HCT116 (cell line): ENCODE results near the gene ZBTB5. TPM values are rescaled to one million over a fixed set of nuclear protein-coding genes. Genes with fewer than 3 reads are reported as not detected.
A peak's percentile ranks its signal among the peaks of the same experiment; 100 is the strongest.
"Not testable (repeated sequence)": the region's sequence is repeated elsewhere in the genome, so short reads cannot be mapped to it uniquely, and the experiment has no call there.

Source experiments
- ATAC-seq: fragments of 200-7000 bp; cut with Tn5 transposase; 2 replicates; pipeline ENCODE4 v1.9.1; 2020; ENCODE audit warnings: mild to moderate bottlenecking, moderate library complexity
- BruUV-seq: library from RNA; stranded (reverse); fragments of 400-500 nt; replicated peaks from 2 replicates; lab custom pipeline; 2021; lab: Mats Ljungman, UMichigan
- CTCF ChIA-PET: fragments of 300-600 bp; sonication (Branson Sonifier 250); formaldehyde crosslinking; loops from one replicate; lab custom pipeline; 2021; ENCODE audit warnings: antibody characterized with exemption; lab: Charles Lee
- POLR2A ChIA-PET: fragments of 300-600, 350-600 bp; sonication (Branson Sonifier 250); formaldehyde crosslinking; loops from one replicate; lab custom pipeline; 2021; ENCODE audit warnings: antibody characterized with exemption; lab: Charles Lee
- RAD21 ChIA-PET, 2 experiments: fragments of 300-600 bp; sonication (Branson Sonifier 250); formaldehyde crosslinking; loops; one replicate each; lab custom pipeline; 2023; ENCODE audit warnings: low total read pairs in 2 of 2; ENCODE audit not compliant: uncharacterized antibody in 2 of 2, unreplicated experiment in 2 of 2, low non-redundant PET in 1 of 2; lab: Charles Lee
- DNase-seq: peaks from one replicate; pipeline ENCODE4 v3.0.0-alpha.2; 2010; ENCODE audit warnings: low read depth, low spot score
- H2AFZ ChIP-seq: fragments of 200-600 bp; shearing (Covaris generic), sonication (generic); 2 replicates; pipeline ENCODE4 v1.6.1; 2017; ENCODE audit warnings: low read depth, mixed run types, mixed read lengths, antibody characterized with exemption, low read length; ENCODE audit not compliant: poor library complexity, severe bottlenecking
- H3K27ac ChIP-seq: 2 replicates; pipeline ENCODE4 v1.5.1; 2012; ENCODE audit warnings: low read depth, low read length
- H3K27me3 ChIP-seq: fragments of 200-600 bp; sonication (generic); 2 replicates; pipeline ENCODE4 v1.6.1; 2016; ENCODE audit warnings: mixed run types, low read length, mixed read lengths; ENCODE audit not compliant: insufficient read depth
- H3K36me3 ChIP-seq, 2 experiments: fragments of 200-500 bp in 1 of 2; fragments of 200-600 bp in 1 of 2; sonication (Bioruptor generic) in 1 of 2; sonication (generic) in 1 of 2; 2 replicates each; pipeline versions ENCODE4 v1.5.1 to v1.6.1; 2014 to 2016; ENCODE audit warnings: low read length in 2 of 2, inconsistent platforms in 1 of 2, mixed read lengths in 1 of 2, mixed run types in 1 of 2; ENCODE audit not compliant: insufficient read depth in 2 of 2, control insufficient read depth in 1 of 2
- H3K4me1 ChIP-seq, 2 experiments: fragments of 200-600 bp in 1 of 2; sonication (generic) in 1 of 2; 2 replicates each; pipeline versions ENCODE4 v1.5.1 to v1.6.1; 2012 to 2017; ENCODE audit warnings: low read length in 2 of 2, inconsistent platforms in 1 of 2, mild to moderate bottlenecking in 1 of 2, mixed read lengths in 1 of 2, mixed run types in 1 of 2, moderate library complexity in 1 of 2; ENCODE audit not compliant: insufficient read depth in 2 of 2, control insufficient read depth in 1 of 2
- H3K4me2 ChIP-seq: fragments of 200-600 bp; sonication (generic); 2 replicates; pipeline ENCODE4 v1.6.1; 2017; ENCODE audit warnings: mixed run types, low read length, mixed read lengths
- H3K4me3 ChIP-seq, 2 experiments: fragments of 200-600 bp in 1 of 2; sonication (generic) in 1 of 2; replicated peaks in 1 of 2; 2 replicates each; pipeline ENCODE4 v1.5.1; 2011 to 2016; ENCODE audit warnings: low read length in 2 of 2, control low read depth in 1 of 2, low read depth in 1 of 2, mild to moderate bottlenecking in 1 of 2, mixed read lengths in 1 of 2, mixed run types in 1 of 2
- H3K79me2 ChIP-seq: fragments of 200-600 bp; sonication (generic); 2 replicates; pipeline ENCODE4 v1.6.1; 2017; ENCODE audit warnings: mild to moderate bottlenecking, mixed run types, low read length, moderate library complexity, mixed read lengths; ENCODE audit not compliant: insufficient read depth
- H3K9ac ChIP-seq: fragments of 200-600 bp; sonication (generic); 2 replicates; pipeline ENCODE4 v1.6.1; 2016; ENCODE audit warnings: low read length, mixed read lengths
- H3K9me2 ChIP-seq: fragments of 200-600 bp; sonication (generic), shearing (Covaris generic); 2 replicates; pipeline ENCODE4 v1.6.1; 2017; ENCODE audit warnings: mixed run types, mild to moderate bottlenecking, moderate library complexity; ENCODE audit not compliant: insufficient read depth
- H3K9me3 ChIP-seq, 2 experiments: fragments of 200-500 bp in 1 of 2; fragments of 200-600 bp in 1 of 2; sonication (Bioruptor generic) in 1 of 2; sonication (generic) in 1 of 2; 2 replicates each; pipeline ENCODE4 v1.6.1; 2014 to 2017; ENCODE audit warnings: low read length in 2 of 2, mixed read lengths in 2 of 2, inconsistent platforms in 1 of 2, low read depth in 1 of 2, mild to moderate bottlenecking in 1 of 2, mixed run types in 1 of 2, moderate library complexity in 1 of 2; ENCODE audit not compliant: control insufficient read depth in 1 of 2, insufficient read depth in 1 of 2
- H4K20me1 ChIP-seq: fragments of 200-600 bp; sonication (generic), shearing (Covaris generic); 2 replicates; pipeline ENCODE4 v1.6.1; 2017; ENCODE audit warnings: mixed run types, mild to moderate bottlenecking, moderate library complexity; ENCODE audit not compliant: insufficient read depth
- CBX3 ChIP-seq: IDR thresholded peaks from 2 replicates; pipeline ENCODE4 v1.6.1; 2012; ENCODE audit warnings: low read depth
- RAD21 ChIP-seq: IDR thresholded peaks from 2 replicates; pipeline ENCODE4 v1.6.1; 2012; ENCODE audit warnings: low read depth, mild to moderate bottlenecking
- intact Hi-C: fragments of 100-400 bp; cut with micrococcal nuclease; formaldehyde crosslinking; loops from 2 replicates; pipeline ENCODE4 v1.10.0; 2022
- total RNA-seq: library from RNA; stranded (reverse); gene quantifications from one replicate; pipeline ENCODE4 v1.2.1, GENCODE V29; 2021; ENCODE audit not compliant: unreplicated experiment
- TF ChIP-seq, protein P1 (sequence below): IDR thresholded peaks from 2 replicates; pipeline ENCODE4 v1.6.1; 2011; ENCODE audit warnings: mild to moderate bottlenecking, low read length, moderate library complexity; ENCODE audit not compliant: insufficient replicate concordance; ENCODE audit errors: extremely low read depth
- TF ChIP-seq, protein P2 (sequence below): IDR thresholded peaks from 2 replicates; pipeline ENCODE4 v1.6.1; 2012

ZBTB5 gene
- total RNA-seq, 1 experiment from 2014 or later, result 22.3 TPM

DNA sequence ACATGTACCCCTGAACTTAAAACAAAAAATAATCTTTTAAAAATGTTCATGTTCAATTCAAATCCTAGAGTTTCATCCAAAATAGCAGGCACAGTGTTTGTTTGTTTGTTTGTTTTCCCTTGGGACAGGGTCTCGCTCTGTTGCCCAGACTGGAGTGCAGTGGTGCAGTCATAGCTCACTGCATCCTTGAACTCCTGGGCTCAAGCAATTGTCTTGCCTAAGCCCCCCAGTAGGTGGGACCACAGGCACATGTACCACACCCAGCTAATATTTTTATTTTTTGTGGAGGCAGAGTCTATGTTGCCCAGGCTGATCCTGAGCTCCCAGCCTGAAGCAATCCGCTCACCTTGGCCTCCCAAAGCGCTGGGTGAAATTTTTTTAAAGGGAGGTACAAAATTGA, 15.5 kb upstream of the ZBTB5 start:
- ChIA-PET POLR2A (interaction anchor here (2.3 kb wide), 1 partner anchor 15 kb away, joined by 16 read pairs; the partner anchor contains the start of gene ZBTB5), RAD21 (no interaction called here), CTCF (interaction anchor here (1.3 to 1.8 kb wide), 3 partner anchors 89 to 485 kb away, joined by 3 to 5 read pairs (median 5); no protein-coding TSS in a partner anchor)
- intact Hi-C loops, result loop anchor here (10.0 kb wide), 4 partner anchors 104 to 914 kb away; partner anchors contain the start of gene ALDH1B1
- Histone ChIP-seq H3K4me3 (no peak overlapping the region), H4K20me1 (no peaks in the 10 kb centered on the region), H2AFZ (no peak overlapping the region), H3K27me3 (no peaks in the 10 kb centered on the region), H3K4me2 (no peak overlapping the region), H3K36me3 (no peaks in the 10 kb centered on the region), H3K27ac (no peak overlapping the region), H3K9me3 (no peaks in the 10 kb centered on the region; a peak in 1 of 4 replicates), H3K79me2 (peaks cover under 1% of the 10 kb centered on the region; the same call in 1 of the 2 replicates), H3K9ac (no peak overlapping the region), H3K4me1 (peaks cover 31 to 64% of the 10 kb centered on the region in 2 experiments), H3K9me2 (no peaks in the 10 kb centered on the region)
- DNase-seq (no peak), ATAC-seq (no peak)
- no peak for TF ChIP-seq CBX3
- no peak for TF ChIP-seq RAD21
- TF ChIP-seq, protein P1, sequence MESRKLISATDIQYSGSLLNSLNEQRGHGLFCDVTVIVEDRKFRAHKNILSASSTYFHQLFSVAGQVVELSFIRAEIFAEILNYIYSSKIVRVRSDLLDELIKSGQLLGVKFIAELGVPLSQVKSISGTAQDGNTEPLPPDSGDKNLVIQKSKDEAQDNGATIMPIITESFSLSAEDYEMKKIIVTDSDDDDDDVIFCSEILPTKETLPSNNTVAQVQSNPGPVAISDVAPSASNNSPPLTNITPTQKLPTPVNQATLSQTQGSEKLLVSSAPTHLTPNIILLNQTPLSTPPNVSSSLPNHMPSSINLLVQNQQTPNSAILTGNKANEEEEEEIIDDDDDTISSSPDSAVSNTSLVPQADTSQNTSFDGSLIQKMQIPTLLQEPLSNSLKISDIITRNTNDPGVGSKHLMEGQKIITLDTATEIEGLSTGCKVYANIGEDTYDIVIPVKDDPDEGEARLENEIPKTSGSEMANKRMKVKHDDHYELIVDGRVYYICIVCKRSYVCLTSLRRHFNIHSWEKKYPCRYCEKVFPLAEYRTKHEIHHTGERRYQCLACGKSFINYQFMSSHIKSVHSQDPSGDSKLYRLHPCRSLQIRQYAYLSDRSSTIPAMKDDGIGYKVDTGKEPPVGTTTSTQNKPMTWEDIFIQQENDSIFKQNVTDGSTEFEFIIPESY, result no peak
- TF ChIP-seq, protein P2, sequence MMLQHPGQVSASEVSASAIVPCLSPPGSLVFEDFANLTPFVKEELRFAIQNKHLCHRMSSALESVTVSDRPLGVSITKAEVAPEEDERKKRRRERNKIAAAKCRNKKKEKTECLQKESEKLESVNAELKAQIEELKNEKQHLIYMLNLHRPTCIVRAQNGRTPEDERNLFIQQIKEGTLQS, result no peak
- BruUV-seq, result no TSS peak

DNA sequence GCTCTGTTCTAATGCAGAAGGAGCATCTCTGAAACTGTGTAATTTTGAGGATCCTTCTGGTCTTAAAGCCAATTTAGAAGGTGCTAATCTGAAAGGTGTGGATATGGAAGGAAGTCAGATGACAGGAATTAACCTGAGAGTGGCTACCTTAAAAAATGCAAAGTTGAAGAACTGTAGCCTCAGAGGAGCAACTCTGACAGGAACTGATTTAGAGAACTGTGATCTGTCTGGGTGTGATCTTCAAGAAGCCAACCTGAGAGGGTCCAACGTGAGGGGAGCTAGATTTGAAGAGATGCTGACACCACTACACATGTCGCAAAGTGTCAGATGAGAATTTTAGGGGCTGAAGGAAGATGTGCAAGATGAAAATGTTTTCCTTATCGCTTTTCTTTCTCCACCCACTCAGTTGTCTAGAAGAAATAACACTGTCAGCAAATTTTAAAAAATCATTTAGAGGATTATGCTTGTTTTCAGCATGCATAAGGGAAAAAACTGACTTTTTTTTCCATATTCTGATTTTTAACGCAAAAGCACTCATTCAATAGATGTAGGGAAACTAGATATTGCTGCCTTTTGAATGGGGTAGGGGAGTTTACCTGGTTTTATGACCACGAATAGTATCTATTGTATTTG, 12.9 kb upstream of the ZBTB5 start:
- peak overlapping the region; percentile 13 for H2AFZ ChIP-seq
- DNase-seq, CTCF ChIA-PET, H3K36me3 ChIP-seq, RAD21 ChIA-PET, intact Hi-C loops, H4K20me1 ChIP-seq, ATAC-seq, POLR2A ChIA-PET, H3K79me2 ChIP-seq, H3K27me3 ChIP-seq, H3K9me2 ChIP-seq, H3K9me3 ChIP-seq: not testable (repeated sequence)
- H3K27ac ChIP-seq, result peak overlapping the region; percentile 59
- H3K4me1 ChIP-seq, result peaks cover 34 to 69% of the 10 kb centered on the region in 2 experiments
- H3K4me3 ChIP-seq, result peak overlapping the region in 1 of 2 experiments; percentile 35; a peak in 2 of 4 replicates
- peak overlapping the region; percentile 72 for H3K4me2 ChIP-seq
- TSS peak; percentile 59 for BruUV-seq
- H3K9ac ChIP-seq, result peak overlapping the region; percentile 56
